Keratinocyte (primary cell): ENCODE results near the gene HMGN4. TPM values are rescaled to one million over a fixed set of nuclear protein-coding genes. Genes with fewer than 3 reads are reported as not detected.
"Not testable (repeated sequence)": the region's sequence is repeated elsewhere in the genome, so short reads cannot be mapped to it uniquely, and the experiment has no call there.

Experiments used
- DNase-seq: peaks from one replicate; pipeline ENCODE4 v3.0.0-alpha.2; 2011; ENCODE audit warnings: low read depth, missing footprints, low spot score
- FAIRE-seq: peaks from 2 replicates; lab custom pipeline; 2011; peaks lifted over from hg19 to GRCh38; lab: Jason Lieb, UNC
- H2AFZ ChIP-seq: 2 replicates; pipeline ENCODE4 v1.6.0; 2012; ENCODE audit warnings: low read length, control low read depth, inconsistent platforms; ENCODE audit not compliant: control insufficient read depth
- H3K27ac ChIP-seq: 2 replicates; pipeline ENCODE4 v1.5.1; 2011; ENCODE audit warnings: low read length; ENCODE audit not compliant: control insufficient read depth, insufficient read depth
- H3K27me3 ChIP-seq: 3 replicates; pipeline ENCODE4 v1.6.0; 2011; ENCODE audit warnings: low read length; ENCODE audit not compliant: control insufficient read depth, insufficient read depth; ENCODE audit errors: extremely low read depth
- H3K36me3 ChIP-seq, 2 experiments: 2 replicates in 1 of 2; 3 replicates in 1 of 2; pipeline ENCODE4 v1.5.1; 2011; ENCODE audit warnings: low read length in 2 of 2, mild to moderate bottlenecking in 1 of 2; ENCODE audit not compliant: control insufficient read depth in 2 of 2, insufficient read depth in 2 of 2; ENCODE audit errors: extremely low read depth in 1 of 2
- H3K4me1 ChIP-seq: 3 replicates; pipeline ENCODE4 v1.5.1; 2011; ENCODE audit warnings: low read length; ENCODE audit not compliant: control insufficient read depth, insufficient read depth; ENCODE audit errors: extremely low read depth
- H3K4me2 ChIP-seq: 3 replicates; pipeline ENCODE4 v1.6.0; 2011; ENCODE audit warnings: low read depth, low read length; ENCODE audit not compliant: control insufficient read depth, insufficient read depth; ENCODE audit errors: extremely low read depth
- H3K4me3 ChIP-seq, 3 experiments: fragments of 200-600 bp in 1 of 3; sonication (generic) in 1 of 3; 2 replicates in 2 of 3; 3 replicates in 1 of 3; pipeline ENCODE4 v1.5.1; 2011 to 2016; ENCODE audit warnings: low read length in 3 of 3, mild to moderate bottlenecking in 3 of 3, control low read depth in 2 of 3, inconsistent platforms in 1 of 3, low read depth in 1 of 3, mixed read lengths in 1 of 3, mixed run types in 1 of 3, moderate library complexity in 1 of 3; ENCODE audit not compliant: control insufficient read depth in 2 of 3, insufficient read depth in 2 of 3; ENCODE audit errors: extremely low read depth in 1 of 3
- H3K79me2 ChIP-seq: 2 replicates; pipeline ENCODE4 v1.6.0; 2012; ENCODE audit warnings: low read length; ENCODE audit not compliant: control insufficient read depth, insufficient read depth
- H3K9ac ChIP-seq: 3 replicates; pipeline ENCODE4 v1.6.0; 2011; ENCODE audit warnings: low read length; ENCODE audit not compliant: control insufficient read depth, insufficient read depth; ENCODE audit errors: extremely low read depth
- H3K9me1 ChIP-seq: 3 replicates; pipeline ENCODE4 v1.6.0; 2011; ENCODE audit warnings: low read length; ENCODE audit not compliant: control insufficient read depth, insufficient read depth; ENCODE audit errors: extremely low read depth
- H3K9me3 ChIP-seq: 2 replicates; pipeline ENCODE4 v1.5.1; 2012; ENCODE audit warnings: low read depth, low read length; ENCODE audit not compliant: control insufficient read depth
- H4K20me1 ChIP-seq: 3 replicates; pipeline ENCODE4 v1.6.0; 2011; ENCODE audit warnings: low read length; ENCODE audit not compliant: control insufficient read depth, insufficient read depth; ENCODE audit errors: extremely low read depth
- CTCF ChIP-seq, 3 experiments: IDR thresholded peaks in 1 of 3; conservative IDR thresholded peaks in 1 of 3; optimal IDR thresholded peaks in 1 of 3; 2 replicates in 2 of 3; 3 replicates in 1 of 3; pipeline versions ENCODE3 to v1.5.1; 2011; ENCODE audit warnings: low read length in 3 of 3, mild to moderate bottlenecking in 3 of 3, moderate library complexity in 2 of 3, control low read depth in 1 of 3, inconsistent platforms in 1 of 3; ENCODE audit not compliant: insufficient read depth in 2 of 3; ENCODE audit errors: extremely low read depth in 1 of 3
- EZH2 ChIP-seq: IDR thresholded peaks from one replicate; pipeline ENCODE4 v1.6.1; 2012; ENCODE audit warnings: inconsistent platforms, mild to moderate bottlenecking, low read length, moderate library complexity
- dilution Hi-C: fragments of 300-500 bp; cut with MboI; formaldehyde crosslinking; loops from one replicate; pipeline ENCODE4 v1.7.0; 2020; ENCODE audit warnings: low sequenced_read_pairs; ENCODE audit not compliant: extremely low pct_ligation_motif_present
- polyA plus RNA-seq, 5 experiments: library from polyadenylated mRNA; depleted of rRNA in 3 of 5; stranded (reverse) in 3 of 5; stranded (forward) in 1 of 5; unstranded in 1 of 5; fragments of >200 nt; gene quantifications; 1 replicate in 1 of 5; 2 replicates in 3 of 5; 3 replicates in 1 of 5; pipeline versions ENCODE4 v1.2.1 to v1.2.3, GENCODE V29; 2011 to 2012; ENCODE audit warnings: missing spikeins in 2 of 5, low read depth in 1 of 5, low replicate concordance in 1 of 5

The HMGN4 gene
- polyA plus RNA-seq, 1 donor (not counting 4 experiments of a cell fraction or from before 2014, with no cell fraction given), result 62.6 TPM

DNA sequence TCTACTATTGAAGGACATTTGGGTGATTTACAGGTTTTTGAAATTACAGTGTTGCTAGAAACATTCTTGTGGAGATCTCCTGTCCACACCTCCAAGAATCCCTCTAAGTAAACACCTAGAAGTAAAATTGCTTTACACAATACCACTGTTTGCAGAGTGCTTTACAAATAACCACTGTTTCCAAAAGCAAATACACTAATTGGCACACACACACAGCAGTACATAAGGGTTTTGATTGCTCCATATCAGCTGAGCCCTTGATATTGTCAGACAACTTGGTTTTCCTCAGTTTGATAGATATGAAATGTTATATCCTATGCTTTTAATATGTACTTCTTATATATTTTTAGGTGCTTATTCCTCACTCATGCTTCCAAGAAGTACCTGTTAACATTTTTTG, 6.3 kb downstream of the HMGN4 start:
- Histone ChIP-seq H3K9ac (no peak overlapping the region), H3K79me2 (peaks cover 28% of the 10 kb centered on the region), H3K4me3 (no peak overlapping the region), H3K9me3 (no peaks in the 10 kb centered on the region), H3K27me3 (no peaks in the 10 kb centered on the region), H3K4me2 (no peak overlapping the region), H2AFZ (no peak overlapping the region), H3K4me1 (peaks cover 7% of the 10 kb centered on the region), H3K9me1 (no peaks in the 10 kb centered on the region), H3K27ac (no peak overlapping the region), H3K36me3 (peaks cover 4 to 10% of the 10 kb centered on the region in 2 experiments), H4K20me1 (no peaks in the 10 kb centered on the region)
- no peak for TF ChIP-seq EZH2
- no peak for TF ChIP-seq CTCF (optimal IDR thresholded peaks at IDR 0.05 in 1 of 3, IDR thresholded peaks at IDR 0.05 in 1 of 3, conservative IDR thresholded peaks at IDR 0.05 in 1 of 3; ENCODE audit: extremely low read depth in 1 of 3, insufficient read depth in 2 of 3, low read length in 3 of 3)
- dilution Hi-C loops, result loop anchor here (25.0 kb wide), 1 partner anchor 207 kb away; no protein-coding TSS in a partner anchor
- FAIRE-seq, result no peak
- DNase-seq, result no peak

GRCh38 chr6:26545627-26546026, 7.5 kb downstream of the HMGN4 start:
- Histone ChIP-seq H3K9me3 (no peaks in the 10 kb centered on the region), H2AFZ (no peak overlapping the region), H3K4me2 (no peak overlapping the region), H3K79me2 (peaks cover 19% of the 10 kb centered on the region), H3K9ac (no peak overlapping the region), H4K20me1 (no peaks in the 10 kb centered on the region), H3K27ac (no peak overlapping the region), H3K9me1 (no peaks in the 10 kb centered on the region), H3K4me3 (no peak overlapping the region), H3K36me3 (peaks cover 4 to 10% of the 10 kb centered on the region in 2 experiments), H3K27me3 (no peaks in the 10 kb centered on the region), H3K4me1 (peaks cover 3% of the 10 kb centered on the region)
- DNase-seq, result no peak
- FAIRE-seq, result no peak
- dilution Hi-C loops, result loop anchor here (25.0 kb wide), 1 partner anchor 208 kb away; no protein-coding TSS in a partner anchor
- TF ChIP-seq EZH2 (no peak), CTCF (optimal IDR thresholded peaks at IDR 0.05 in 1 of 3, IDR thresholded peaks at IDR 0.05 in 1 of 3, conservative IDR thresholded peaks at IDR 0.05 in 1 of 3; ENCODE audit: extremely low read depth in 1 of 3, insufficient read depth in 2 of 3, low read length in 3 of 3) (no peak)

- not testable (repeated sequence) for H3K27ac ChIP-seq, H3K4me2 ChIP-seq, H4K20me1 ChIP-seq, H3K4me1 ChIP-seq, DNase-seq, H3K79me2 ChIP-seq, H3K36me3 ChIP-seq, H3K9ac ChIP-seq, H3K9me1 ChIP-seq, H3K27me3 ChIP-seq, H3K4me3 ChIP-seq, H3K9me3 ChIP-seq, H2AFZ ChIP-seq, FAIRE-seq
- dilution Hi-C loops, result loop anchor here (25.0 kb wide), 1 partner anchor 210 kb away; no protein-coding TSS in a partner anchor
These were observed 9.2 kb downstream of the HMGN4 start for GRCh38 chr6:26547363-26547762.
